Measurements from ENCODE around the gene ASPHD1. TPM values are rescaled to one million over a fixed set of nuclear protein-coding genes. Genes with fewer than 3 reads are reported as not detected.
"Not testable (repeated sequence)": the region's sequence is repeated elsewhere in the genome, so short reads cannot be mapped to it uniquely, and the experiment has no call there.

ASPHD1 gene
- total RNA-seq, 1 donor from 2014 or later = 0.37 TPM

DNA sequence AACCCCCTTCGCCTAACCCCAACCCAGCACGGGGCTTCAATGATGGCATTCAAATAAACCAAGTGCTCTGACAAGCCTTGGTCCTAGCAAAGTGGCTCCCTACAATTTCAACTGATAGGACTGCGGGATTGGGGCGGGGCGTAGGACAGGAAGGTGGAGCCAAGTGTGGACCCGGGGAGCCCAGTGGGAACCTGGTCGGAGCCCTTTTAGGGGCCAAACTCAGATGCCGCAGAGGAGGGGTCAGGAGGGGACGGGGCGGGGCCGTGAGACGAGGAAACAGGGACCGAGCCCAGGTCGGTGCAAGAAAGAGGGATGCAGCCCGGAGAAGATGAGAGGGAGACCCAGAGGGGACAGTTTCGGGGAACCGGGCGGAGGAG lies 24.1 kb upstream of the ASPHD1 start:
- no peak for ATAC-seq
- intact Hi-C loops (cut with micrococcal nuclease) = no loop called here
- DNase-seq = no peak

GRCh38 chr16:29876594-29877249 lies 23.6 kb upstream of the ASPHD1 start:
- peak; percentile 23 for ATAC-seq
- DNase-seq = peak; percentile 38
- intact Hi-C loops (cut with micrococcal nuclease) = no loop called here

DNA sequence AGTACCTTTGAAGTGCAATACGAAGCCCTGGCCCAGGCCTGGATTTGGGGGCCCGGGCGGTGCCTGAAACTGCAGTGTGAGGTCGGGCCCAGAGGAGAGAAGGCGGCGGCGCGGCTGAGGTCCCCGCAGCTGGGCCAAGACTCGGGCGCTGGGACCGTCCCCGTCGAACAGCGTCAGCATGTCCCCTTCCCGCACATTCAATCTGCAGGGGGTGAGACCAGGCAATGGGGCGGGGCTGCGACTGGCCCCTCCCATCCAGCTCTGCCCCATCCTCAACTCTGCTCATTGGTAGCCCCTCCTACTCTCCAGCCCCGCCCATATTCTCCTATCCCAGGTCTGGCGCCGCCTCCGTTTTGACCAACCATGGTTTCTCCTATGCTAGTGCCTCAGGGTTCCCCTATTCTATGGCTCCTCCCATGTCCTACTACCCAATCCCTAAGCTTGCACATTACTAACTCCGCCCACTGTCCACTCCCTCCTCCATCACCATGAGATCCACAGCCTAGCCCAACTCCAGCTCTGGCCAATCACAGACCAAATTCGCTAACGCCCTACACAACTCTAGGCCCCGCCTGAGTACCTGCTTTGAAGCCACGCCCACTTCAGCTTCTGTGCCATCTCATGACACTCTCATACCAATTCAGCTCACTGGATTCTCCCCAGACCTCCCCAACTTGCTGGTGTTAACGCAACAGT lies 22.9 kb upstream of the ASPHD1 start:
- ATAC-seq (no peak), DNase-seq (peak; percentile 38)
- intact Hi-C loops (cut with micrococcal nuclease) = no loop called here

DNA sequence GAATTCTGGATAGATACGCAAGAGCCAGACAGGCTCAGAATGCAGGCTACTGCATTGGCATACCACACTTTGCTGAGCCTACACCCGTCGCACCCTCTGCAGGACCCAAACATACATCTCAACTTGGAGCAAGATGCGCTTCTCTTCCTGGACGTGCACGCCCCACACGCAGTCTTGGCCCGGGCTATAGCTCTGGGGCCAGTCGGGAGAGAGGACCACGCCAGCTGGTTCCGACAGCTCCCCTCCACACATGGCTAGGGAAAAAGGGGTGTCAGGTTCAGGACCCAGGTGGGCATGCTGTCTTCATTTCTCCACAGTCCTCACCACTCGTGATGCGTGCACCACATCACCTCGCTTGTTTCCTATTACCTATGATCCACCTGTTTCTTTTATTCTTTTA lies 22.1 kb upstream of the ASPHD1 start:
- intact Hi-C loops (cut with micrococcal nuclease) = no loop called here
- DNase-seq (no peak), ATAC-seq (no peak)

DNA sequence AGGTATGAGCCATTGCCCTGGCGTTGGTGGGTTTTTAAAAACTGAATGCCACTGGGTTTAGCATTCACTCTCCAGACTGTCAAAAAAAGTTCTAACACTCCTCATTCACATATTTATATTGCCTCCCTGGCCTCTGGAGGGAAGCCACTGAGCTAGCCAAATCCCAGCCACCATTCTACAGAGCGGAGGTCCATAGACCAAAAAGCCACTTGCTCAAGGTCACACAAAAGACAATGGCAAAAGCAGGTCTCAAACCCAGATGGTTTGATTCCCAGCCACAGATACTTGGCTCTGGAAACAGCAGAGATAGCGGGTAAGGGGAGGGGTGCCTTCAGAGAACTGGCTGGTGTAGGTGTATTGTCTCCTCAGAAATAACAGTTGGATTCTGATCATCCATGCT lies 19.2 kb upstream of the ASPHD1 start:
- no peak for DNase-seq
- ATAC-seq = no peak
- intact Hi-C loops (cut with micrococcal nuclease) = no loop called here

- no peak for ATAC-seq
- intact Hi-C loops (cut with micrococcal nuclease) = no loop called here
- no peak for DNase-seq
Observed at GRCh38 chr16:29883987-29884386, 16.3 kb upstream of the ASPHD1 start.

DNA sequence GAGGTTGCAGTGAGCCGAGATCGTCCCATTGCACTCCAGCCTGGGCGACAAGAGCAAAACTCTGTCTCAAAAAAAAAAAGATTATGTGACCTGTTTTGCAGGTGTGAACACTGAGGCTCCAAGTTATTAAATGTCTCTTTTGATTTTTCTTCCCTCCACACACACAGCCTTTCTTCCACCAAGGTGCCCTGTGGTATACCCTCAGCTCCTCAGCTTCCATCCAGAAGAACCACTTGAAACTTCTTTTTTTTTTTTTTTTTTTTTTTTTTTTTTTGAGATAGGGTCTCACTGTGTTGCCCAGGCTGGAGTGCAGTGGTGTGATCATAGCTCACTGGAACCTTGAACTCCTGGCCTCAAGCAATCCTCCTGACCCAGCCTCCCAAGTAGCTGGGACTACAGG lies 10.9 kb upstream of the ASPHD1 start:
- DNase-seq; intact Hi-C loops (cut with micrococcal nuclease); ATAC-seq: not testable (repeated sequence)

DNA sequence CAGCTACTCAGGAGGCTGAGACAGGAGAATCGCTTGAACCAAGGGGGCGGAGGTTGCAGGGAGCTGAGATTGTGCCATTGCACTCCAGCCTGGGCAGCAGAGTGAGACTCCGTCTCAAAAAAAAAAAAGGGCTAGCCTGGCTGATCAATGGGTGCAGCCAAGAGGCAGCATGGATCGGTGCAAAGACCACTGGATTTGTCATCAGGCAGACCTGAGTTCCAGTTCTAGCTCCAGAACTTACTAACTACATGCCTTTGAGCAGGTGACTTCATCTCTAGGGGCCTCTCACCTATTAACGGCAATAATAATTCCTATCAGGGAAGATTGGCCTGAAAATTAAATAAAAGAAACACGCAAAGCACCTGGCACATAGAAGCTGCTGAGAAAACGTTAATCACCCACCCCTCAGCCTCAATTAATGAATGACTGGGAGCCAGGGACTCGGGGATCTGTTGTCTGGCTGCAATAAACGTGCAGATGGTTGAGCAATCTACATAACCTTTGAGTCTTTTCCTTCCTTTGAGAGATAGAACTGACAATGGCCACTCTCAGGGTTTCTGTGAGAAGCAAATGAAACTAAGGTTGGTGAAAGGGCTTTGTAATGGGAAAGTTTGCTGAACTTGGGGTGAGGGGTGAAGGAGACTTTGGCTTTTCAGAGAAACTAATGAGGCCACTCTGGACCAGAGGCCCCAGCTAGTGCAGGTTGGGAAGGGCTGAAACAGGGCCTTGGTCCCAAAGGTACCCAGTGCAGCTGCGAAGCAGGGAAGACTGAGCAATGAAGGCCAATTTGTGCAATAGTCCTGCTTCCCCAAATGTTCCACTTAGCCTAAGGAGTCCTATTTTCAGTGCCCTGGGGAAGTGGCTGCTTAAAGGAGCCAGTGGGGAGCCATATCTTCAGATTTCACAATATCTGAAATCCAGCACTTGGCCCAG lies 8.5 kb upstream of the ASPHD1 start:
- no peak for ATAC-seq
- intact Hi-C loops (cut with micrococcal nuclease) = no loop called here
- DNase-seq = no peak

DNA sequence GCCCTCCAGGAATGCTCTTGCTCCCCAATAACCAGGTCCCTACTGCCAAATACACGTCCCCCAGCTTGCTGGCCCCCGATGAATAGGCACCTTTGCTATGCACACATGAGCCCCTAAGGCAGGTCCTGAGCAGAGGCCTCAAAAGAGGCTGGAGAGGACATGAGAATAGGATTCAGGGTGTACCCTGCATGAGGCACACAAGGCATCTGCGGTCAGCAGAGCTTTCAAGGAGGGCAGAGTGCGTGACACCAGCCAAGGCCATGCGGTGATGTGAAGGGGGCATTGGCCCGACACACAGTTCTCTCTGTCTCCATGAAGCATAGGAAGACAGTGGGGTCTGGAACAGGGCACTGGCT lies 7.9 kb upstream of the ASPHD1 start:
- ATAC-seq (no peak), DNase-seq (no peak)
- intact Hi-C loops (cut with micrococcal nuclease) = no loop called here

DNA sequence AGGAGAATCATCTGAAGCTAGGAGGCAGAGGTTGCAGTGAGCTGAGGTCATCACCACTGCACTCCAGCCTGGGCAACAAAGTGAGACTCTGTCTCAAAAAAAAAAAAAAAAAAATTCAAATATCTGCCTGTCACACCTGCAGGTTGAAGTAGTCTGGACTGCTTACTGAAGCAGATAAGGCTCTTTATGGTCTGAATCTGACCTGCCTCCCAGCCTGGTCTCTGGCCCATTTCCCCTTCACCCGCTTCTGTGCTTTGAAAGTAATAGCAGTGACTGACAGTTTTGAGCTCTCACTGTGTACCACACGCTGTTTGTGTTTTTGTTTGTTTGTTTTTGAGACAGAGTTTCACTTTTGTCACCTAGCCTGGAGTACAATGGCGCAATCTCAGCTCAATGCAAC lies 6.7 kb upstream of the ASPHD1 start:
- intact Hi-C loops (cut with micrococcal nuclease) = no loop called here
- ATAC-seq = no peak
- no peak for DNase-seq

- ATAC-seq (no peak), DNase-seq (no peak)
- intact Hi-C loops (cut with micrococcal nuclease) = no loop called here
Observed at GRCh38 chr16:29894352-29894751, 5.9 kb upstream of the ASPHD1 start.

GRCh38 chr16:29896841-29897240 lies 3.4 kb upstream of the ASPHD1 start:
- intact Hi-C loops (cut with micrococcal nuclease) = no loop called here
- ATAC-seq = no peak
- DNase-seq = no peak

DNA sequence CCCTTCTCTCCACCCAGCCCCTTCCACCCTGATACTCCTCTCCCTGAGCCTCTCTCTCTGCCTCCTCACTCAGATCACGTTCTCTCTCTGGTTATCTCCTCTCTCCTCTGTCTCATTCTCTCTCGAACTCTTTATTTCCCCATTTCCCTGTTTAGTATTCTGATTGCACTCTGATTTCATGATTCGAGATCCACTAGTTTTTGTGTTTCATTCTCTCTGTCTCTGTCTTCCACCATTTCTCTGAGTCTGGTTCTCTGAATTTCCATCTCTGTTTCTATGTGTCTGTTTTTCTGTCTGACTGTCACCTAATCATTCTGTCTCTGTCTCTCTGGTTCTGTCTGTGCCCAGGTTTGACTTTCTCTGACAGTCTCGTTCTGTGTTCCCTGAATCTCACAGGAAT lies 3.0 kb upstream of the ASPHD1 start:
- ATAC-seq (no peak), DNase-seq (no peak)
- intact Hi-C loops (cut with micrococcal nuclease) = no loop called here

DNA sequence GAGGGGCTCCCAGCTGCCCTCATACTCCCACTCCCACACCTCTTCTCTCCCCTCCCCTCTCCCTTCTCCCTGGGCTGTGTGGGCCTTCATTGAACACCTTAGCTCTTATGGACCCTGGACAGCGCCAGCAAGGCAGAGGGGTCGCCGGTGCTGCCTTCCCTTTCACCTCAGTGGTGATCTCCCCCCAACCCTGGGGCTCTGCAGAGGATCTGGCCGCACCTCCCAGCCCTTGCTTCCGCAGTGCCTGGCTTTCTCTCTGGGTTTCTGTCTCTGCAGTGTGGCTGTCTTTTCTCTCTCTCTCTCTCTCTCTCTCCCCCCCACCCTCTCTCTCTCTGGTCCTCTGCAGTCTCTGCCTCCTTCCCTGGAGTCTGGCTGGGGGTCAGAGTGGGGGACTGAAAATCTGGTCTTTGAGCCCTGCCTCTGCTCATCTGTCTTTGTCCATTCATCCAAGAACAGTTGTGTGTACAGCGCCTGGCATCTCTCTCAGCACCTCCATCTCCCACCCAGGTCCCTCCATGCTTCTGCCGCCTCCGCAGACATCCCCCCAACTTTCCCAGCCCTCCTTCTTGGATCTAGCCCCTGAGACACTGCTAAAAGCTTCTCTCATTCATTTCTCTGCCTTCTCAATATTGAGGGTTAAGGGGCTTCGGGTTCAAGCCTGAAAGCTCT lies 2.0 kb upstream of the ASPHD1 start:
- intact Hi-C loops (cut with micrococcal nuclease) = no loop called here
- DNase-seq = no peak
- ATAC-seq = no peak

- intact Hi-C loops (cut with micrococcal nuclease) = no loop called here
- DNase-seq (no peak), ATAC-seq (no peak)
Observed at GRCh38 chr16:29898804-29899515, 1.3 kb upstream of the ASPHD1 start.

GRCh38 chr16:29899516-29900101 lies 679 bp upstream of the ASPHD1 start, which contains the start of gene SEZ6L2:
SEZ6L2 (minus strand) TSS chr16:29899550; CDS start chr16:29899019, 531 bp downstream.
- intact Hi-C loops (cut with micrococcal nuclease) = no loop called here
- ATAC-seq (peak; percentile 50), DNase-seq (peak; percentile 41)

- ATAC-seq (no peak), DNase-seq (no peak)
- intact Hi-C loops (cut with micrococcal nuclease) = no loop called here
Observed at GRCh38 chr16:29900888-29901606, 759 bp downstream of the ASPHD1 start.

DNA sequence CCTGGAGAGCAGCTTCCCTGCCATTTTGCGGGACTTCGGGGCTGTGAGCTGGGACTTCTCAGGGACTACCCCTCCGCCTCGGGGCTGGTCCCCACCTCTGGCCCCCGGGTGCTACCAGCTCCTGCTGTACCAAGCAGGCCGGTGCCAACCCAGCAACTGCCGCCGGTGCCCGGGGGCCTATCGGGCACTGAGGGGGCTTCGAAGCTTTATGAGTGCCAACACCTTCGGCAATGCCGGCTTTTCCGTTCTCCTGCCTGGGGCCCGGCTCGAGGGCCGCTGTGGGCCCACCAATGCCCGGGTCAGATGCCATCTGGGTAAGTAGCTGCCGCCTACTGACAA lies 1.3 kb downstream of the ASPHD1 start:
- DNase-seq = no peak
- intact Hi-C loops (cut with micrococcal nuclease) = no loop called here
- ATAC-seq = no peak

All from left ventricle myocardium superior (tissue), 1 donor.